Parathyroid adenoma (tissue), 2 donors: ENCODE data around the gene ARHGEF3.

Experiments
- H2AFZ ChIP-seq: fragments of 300-600 bp; sonication (generic); one replicate; pipeline ENCODE4 v1.7.0; 2017; ENCODE audit warnings: antibody characterized with exemption, mild to moderate bottlenecking
- H3K27ac ChIP-seq: fragments of 300-600 bp; sonication (generic); one replicate; pipeline ENCODE4 v1.7.0; 2017
- H3K27me3 ChIP-seq: fragments of 300-600 bp; sonication (generic); one replicate; pipeline ENCODE4 v1.7.0; 2017; ENCODE audit warnings: low read length; ENCODE audit not compliant: control insufficient read depth, insufficient read depth
- H3K36me3 ChIP-seq: fragments of 300-600 bp; sonication (generic); one replicate; pipeline ENCODE4 v1.7.0; 2017; ENCODE audit warnings: low read length; ENCODE audit not compliant: control insufficient read depth, insufficient read depth
- H3K4me1 ChIP-seq: fragments of 300-600 bp; sonication (generic); one replicate; pipeline ENCODE4 v1.7.0; 2017; ENCODE audit warnings: control low read depth
- H3K4me2 ChIP-seq: fragments of 300-600 bp; sonication (generic); one replicate; pipeline ENCODE4 v1.7.0; 2017; ENCODE audit warnings: low read length
- H3K4me3 ChIP-seq: fragments of 300-600 bp; sonication (generic); one replicate; pipeline ENCODE4 v1.7.0; 2017; ENCODE audit warnings: low read depth, low read length
- H3K79me2 ChIP-seq: fragments of 300-600 bp; sonication (generic); one replicate; pipeline ENCODE4 v1.7.0; 2017; ENCODE audit warnings: control low read depth
- H3K9ac ChIP-seq: fragments of 300-600 bp; sonication (generic); one replicate; pipeline ENCODE4 v1.7.0; 2017; ENCODE audit warnings: mild to moderate bottlenecking
- H3K9me3 ChIP-seq: fragments of 300-600 bp; sonication (generic); one replicate; pipeline ENCODE4 v1.7.0; 2017; ENCODE audit warnings: low read length; ENCODE audit not compliant: control insufficient read depth
- TF ChIP-seq, protein P1 (sequence below): fragments of 300-600 bp; sonication (generic); IDR thresholded peaks from one replicate; pipeline ENCODE4 v1.7.0; 2017; ENCODE audit warnings: antibody characterized with exemption, mild to moderate bottlenecking
- donor health status: primary hyperparathyroidism.

ARHGEF3 gene

DNA sequence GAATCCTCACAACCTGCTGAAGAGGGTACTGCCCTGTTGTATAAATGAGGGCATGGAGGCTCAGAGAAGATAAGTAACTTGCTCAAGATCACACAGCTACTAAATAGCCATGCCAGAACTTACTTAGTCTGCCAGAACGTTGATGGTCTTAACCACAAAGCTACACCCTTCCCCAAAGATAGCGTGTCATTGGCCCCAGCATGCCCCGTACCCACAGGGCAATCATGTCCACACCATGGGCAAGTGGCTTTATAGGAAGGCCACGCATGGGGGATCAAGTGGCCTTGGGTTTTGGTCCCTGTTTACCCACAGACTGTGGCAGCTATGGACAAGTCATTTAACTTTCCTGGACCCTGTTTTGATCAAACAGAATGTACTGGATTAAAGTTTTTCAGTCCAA, 15.9 kb upstream of the ARHGEF3 start:
- Histone ChIP-seq H3K79me2 (peaks cover 24% of the 10 kb centered on the region), H3K9ac (no peak overlapping the region)
- TF ChIP-seq, protein P1, sequence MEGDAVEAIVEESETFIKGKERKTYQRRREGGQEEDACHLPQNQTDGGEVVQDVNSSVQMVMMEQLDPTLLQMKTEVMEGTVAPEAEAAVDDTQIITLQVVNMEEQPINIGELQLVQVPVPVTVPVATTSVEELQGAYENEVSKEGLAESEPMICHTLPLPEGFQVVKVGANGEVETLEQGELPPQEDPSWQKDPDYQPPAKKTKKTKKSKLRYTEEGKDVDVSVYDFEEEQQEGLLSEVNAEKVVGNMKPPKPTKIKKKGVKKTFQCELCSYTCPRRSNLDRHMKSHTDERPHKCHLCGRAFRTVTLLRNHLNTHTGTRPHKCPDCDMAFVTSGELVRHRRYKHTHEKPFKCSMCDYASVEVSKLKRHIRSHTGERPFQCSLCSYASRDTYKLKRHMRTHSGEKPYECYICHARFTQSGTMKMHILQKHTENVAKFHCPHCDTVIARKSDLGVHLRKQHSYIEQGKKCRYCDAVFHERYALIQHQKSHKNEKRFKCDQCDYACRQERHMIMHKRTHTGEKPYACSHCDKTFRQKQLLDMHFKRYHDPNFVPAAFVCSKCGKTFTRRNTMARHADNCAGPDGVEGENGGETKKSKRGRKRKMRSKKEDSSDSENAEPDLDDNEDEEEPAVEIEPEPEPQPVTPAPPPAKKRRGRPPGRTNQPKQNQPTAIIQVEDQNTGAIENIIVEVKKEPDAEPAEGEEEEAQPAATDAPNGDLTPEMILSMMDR, result no peak

DNA sequence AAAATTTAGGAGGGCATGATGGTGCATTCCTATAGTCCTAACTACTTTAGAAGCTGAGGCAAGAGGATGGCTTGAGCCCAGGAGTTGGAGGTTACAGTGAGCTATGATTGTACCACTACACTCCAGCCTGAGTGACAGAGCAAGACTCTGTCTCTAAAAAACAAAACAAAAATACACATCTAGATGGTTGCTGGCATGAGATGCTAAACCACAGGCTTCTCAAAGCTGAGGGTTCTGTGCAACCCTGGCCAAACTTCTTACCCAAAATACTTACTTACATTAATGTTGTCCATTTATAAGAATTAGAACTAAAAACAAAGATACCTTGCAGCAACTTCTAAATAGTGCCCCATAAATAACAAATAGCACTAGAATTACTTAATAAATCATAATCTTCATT, 14.3 kb upstream of the ARHGEF3 start:
- Histone ChIP-seq H3K9ac (no peak overlapping the region), H3K4me2 (no peak overlapping the region), H2AFZ (no peak overlapping the region), H3K4me1 (peaks cover 41% of the 10 kb centered on the region), H3K79me2 (peaks cover 22% of the 10 kb centered on the region), H3K27me3 (no peaks in the 10 kb centered on the region), H3K9me3 (no peaks in the 10 kb centered on the region), H3K4me3 (no peak overlapping the region), H3K27ac (no peak overlapping the region), H3K36me3 (no peaks in the 10 kb centered on the region)
- TF ChIP-seq, protein P1, result no peak

More for the DNA sequence above, 15.9 kb upstream of the ARHGEF3 start:
- no peak overlapping the region for H3K4me2 ChIP-seq
- H3K27ac ChIP-seq, result no peak overlapping the region
- H2AFZ ChIP-seq, result no peak overlapping the region
- H3K4me1 ChIP-seq, result peaks cover 27% of the 10 kb centered on the region
- H3K36me3 ChIP-seq, result no peaks in the 10 kb centered on the region
- H3K9me3 ChIP-seq, result no peaks in the 10 kb centered on the region
- no peaks in the 10 kb centered on the region for H3K27me3 ChIP-seq
- no peak overlapping the region for H3K4me3 ChIP-seq

DNA sequence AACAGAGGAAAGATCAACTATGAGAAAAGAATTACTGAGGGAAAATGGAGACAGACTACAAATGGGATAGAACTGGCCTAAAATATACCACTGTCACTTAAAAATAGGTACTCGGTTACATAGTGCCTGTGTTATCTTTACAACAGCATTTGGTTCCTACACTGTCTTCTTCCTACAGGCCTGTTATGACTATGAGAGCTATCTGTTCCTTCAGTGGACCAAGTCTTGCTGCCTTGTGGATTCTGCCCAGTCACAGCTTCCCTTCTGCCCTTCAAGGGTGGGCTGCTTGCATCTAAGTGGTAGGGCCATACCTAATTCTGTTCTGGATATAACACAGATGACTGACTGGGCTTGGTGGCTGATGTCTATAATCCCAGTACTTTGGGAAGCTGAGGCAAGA, 13.8 kb upstream of the ARHGEF3 start:
- no peak overlapping the region for H3K27ac ChIP-seq
- H3K36me3 ChIP-seq, result no peaks in the 10 kb centered on the region
- no peak overlapping the region for H3K4me2 ChIP-seq
- H3K9ac ChIP-seq, result no peak overlapping the region
- H3K27me3 ChIP-seq, result no peaks in the 10 kb centered on the region
- H3K79me2 ChIP-seq, result peaks cover 22% of the 10 kb centered on the region
- peaks cover 45% of the 10 kb centered on the region for H3K4me1 ChIP-seq
- no peak overlapping the region for H3K4me3 ChIP-seq
- TF ChIP-seq, protein P1, result no peak
- H3K9me3 ChIP-seq, result no peaks in the 10 kb centered on the region
- H2AFZ ChIP-seq, result no peak overlapping the region

DNA sequence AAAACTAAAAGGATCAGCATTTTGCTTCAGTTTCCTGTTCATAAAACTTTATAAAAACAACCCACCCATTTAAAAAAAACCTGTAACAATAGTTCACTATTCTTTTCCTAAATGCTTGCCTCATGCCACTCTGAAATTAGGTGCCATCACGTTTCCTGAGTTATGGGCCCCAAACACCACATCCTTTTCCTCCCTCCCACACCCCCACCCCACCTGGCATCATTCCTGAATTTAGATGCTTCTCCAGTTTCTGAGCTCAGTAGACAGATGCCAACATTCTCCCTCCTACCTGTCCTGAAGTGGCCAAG, 11.9 kb upstream of the ARHGEF3 start:
- TF ChIP-seq, protein P1, result no peak
- H3K27me3 ChIP-seq, result no peaks in the 10 kb centered on the region
- H3K36me3 ChIP-seq, result no peaks in the 10 kb centered on the region
- peaks cover 46% of the 10 kb centered on the region for H3K4me1 ChIP-seq
- no peak overlapping the region for H2AFZ ChIP-seq
- H3K4me2 ChIP-seq, result peak overlapping the region; percentile 29
- H3K9ac ChIP-seq, result no peak overlapping the region
- no peak overlapping the region for H3K4me3 ChIP-seq
- no peaks in the 10 kb centered on the region for H3K9me3 ChIP-seq
- H3K27ac ChIP-seq, result peak overlapping the region; percentile 66
- peaks cover 22% of the 10 kb centered on the region for H3K79me2 ChIP-seq

DNA sequence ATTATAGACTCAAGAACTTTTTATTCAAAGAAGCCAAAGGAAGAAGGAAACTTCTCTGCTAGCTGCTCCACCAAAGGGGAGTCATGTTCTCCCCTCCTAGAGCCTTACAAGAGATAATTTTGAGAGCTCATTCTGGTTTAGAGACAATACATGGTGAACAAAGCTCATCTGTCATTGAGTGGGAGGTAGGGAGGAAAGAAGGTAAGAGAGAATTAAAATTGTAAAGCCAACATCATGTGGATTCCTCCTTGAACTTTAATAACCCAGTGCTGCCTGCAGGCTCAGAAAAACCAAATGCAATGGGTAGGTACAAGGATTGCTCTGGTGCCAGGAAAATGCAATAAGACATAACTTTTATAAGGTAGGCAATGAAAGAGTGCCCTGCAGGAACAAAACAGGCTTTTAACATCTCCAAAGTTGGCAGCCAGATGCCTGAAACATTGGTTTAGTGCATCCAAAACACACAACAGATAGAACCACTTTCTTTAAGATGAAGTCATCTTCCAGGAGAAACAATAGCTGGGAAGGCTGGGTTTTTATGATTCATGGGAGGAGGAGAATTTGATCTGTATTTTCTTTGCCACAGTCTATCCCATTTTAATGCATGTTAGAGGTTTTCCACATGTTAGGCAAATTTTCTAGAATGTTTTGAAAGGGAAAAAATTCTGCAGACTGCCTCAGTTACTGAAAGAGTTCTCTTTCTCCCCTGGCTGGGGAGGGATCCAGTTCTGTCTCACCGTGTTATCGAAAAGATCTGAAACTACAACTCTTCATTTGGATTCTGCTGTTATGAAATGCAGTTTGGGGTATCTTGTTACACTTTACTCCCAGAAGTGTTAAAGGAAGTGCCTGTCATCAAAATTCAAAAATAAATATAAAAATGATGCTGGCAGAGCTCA, 11.3 kb upstream of the ARHGEF3 start:
- Histone ChIP-seq H3K4me1 (peaks cover 42% of the 10 kb centered on the region), H3K9me3 (no peaks in the 10 kb centered on the region), H3K4me3 (no peak overlapping the region), H2AFZ (no peak overlapping the region), H3K36me3 (no peaks in the 10 kb centered on the region), H3K4me2 (peak overlapping the region; percentile 29), H3K9ac (no peak overlapping the region), H3K27ac (peak overlapping the region; percentile 66), H3K79me2 (peaks cover 22% of the 10 kb centered on the region), H3K27me3 (no peaks in the 10 kb centered on the region)
- TF ChIP-seq, protein P1, result no peak
